CD4-positive, alpha-beta T cell treated with Interleukin-17A for 4 hours (primary cell): ENCODE results near the gene SNN.

Experiments used
- DNase-seq: peaks from one replicate; pipeline ENCODE4 v3.0.0-alpha.2; 2020; ENCODE audit warnings: mixed read lengths

Gene SNN

GRCh38 chr16:11635679-11636171 lies 32.5 kb upstream of the SNN start:
- DNase-seq = no peak

- no peak for DNase-seq
Measured at GRCh38 chr16:11636172-11636721, 32.0 kb upstream of the SNN start.

GRCh38 chr16:11637320-11637719 lies 30.9 kb upstream of the SNN start:
- DNase-seq = no peak

DNA sequence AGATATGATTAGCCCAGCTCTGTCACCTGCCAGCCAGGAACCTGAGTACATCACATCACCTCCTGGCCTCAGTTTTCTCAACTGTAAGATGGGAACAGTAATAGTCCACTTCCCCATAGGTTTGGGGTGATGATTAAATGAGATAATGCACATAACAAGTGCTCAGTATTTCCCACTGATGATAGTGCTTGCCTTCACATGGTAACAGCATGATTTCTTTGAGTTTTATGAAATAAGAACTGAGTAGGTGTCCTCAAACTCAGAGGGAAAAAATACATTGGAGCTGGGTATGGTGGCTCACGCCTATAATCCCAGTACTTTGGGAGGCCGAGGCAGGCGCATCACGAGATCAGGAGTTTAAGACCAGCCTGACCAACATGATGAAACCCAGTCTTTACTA lies 30.1 kb upstream of the SNN start:
- DNase-seq = no peak

DNA sequence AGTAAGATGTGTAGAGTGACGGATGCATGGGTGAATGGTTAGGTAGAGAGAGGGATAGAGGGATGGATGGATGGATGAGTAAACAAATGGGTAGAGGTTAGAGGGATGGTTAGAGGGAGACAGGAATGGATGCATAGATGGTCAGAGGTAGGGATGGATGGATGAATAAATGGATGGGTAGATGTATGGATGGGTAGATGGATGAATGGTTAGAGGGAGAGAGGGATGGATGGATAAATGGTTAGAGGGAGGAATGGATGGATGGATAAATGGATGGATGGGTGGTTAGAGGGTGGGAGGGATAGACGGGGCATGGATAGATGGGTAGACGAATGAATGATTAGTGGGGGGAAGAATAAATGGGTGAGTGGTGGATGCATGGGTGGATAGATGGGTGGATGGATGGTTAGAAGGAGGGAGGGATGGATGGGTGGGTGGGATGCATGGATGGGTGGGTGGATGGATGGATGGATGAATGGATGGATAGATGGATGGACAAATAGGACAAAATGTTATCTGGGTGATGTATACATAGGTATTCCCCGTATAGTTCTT lies 29.2 kb upstream of the SNN start:
- no peak for DNase-seq

GRCh38 chr16:11639925-11640899 lies 28.0 kb upstream of the SNN start:
- DNase-seq = no peak

- peak; percentile 64 for DNase-seq
Measured at GRCh38 chr16:11640987-11641817, 27.1 kb upstream of the SNN start.

DNA sequence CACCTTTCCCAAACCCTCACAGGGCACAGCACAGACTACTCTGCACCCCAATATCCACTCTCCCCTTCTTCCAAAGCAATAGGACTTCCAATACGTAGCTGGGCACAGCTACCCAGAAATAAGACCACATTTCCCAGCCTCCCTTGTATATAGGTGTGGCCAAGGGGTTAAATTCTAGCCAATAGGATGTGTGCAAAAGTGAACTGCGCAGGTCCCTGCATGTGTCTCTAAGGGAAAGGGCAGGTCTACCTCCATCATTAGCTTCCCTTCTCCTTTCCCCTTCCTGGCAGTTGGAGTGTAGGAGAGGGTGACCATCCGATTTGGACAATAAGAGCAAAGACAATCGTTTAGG lies 25.5 kb upstream of the SNN start:
- no peak for DNase-seq

- no peak for DNase-seq
Measured at GRCh38 chr16:11649276-11649675, 19.0 kb upstream of the SNN start.

DNA sequence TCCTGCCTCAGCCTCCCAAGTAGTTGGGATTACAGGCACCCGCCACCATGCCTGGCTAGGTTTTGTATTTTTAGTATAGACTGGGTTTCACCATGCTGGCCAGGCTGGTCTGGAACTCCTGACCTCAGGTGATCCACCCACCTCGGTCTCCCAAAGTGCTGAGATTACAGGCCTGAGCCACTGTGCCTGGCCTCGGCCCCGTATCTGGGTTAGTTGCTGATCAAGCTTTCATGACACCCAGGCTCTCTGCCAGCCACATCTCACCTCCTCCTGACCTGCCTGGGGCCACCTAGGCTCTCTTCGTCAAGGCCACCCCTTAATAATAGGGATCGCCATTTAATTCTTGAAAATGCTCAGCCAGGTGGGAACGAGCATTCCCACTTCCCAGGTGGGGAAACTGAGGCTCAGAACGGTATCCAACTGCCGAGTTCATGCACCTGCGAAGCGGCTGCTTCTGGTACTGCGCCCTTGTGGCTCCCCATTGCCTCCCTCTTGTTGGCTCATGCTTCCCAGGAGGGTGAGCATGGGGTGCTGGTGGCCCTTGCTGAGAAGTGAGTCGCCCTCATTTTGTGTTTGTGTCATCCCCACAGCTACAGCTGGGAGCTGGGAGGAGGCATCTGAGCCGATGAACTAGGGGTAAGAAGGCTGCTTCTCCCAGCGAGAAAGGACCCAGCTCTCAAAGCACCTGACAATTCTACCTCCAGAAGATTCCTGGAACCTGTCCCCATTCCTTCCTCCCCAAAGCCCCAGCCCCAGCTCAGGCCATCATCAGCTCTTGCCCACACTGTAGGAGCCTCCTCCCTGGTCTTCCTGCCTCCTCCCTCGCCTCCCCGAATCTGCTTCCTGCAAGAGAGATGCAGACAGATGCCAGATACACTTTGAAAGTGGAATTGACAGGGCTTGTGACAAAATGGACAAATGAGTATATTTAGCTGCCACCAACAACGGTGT lies 17.3 kb upstream of the SNN start:
- DNase-seq = no peak

GRCh38 chr16:11651796-11652195 lies 16.5 kb upstream of the SNN start:
- DNase-seq = no peak

- no peak for DNase-seq
Measured at GRCh38 chr16:11655655-11656054, 12.6 kb upstream of the SNN start.

- DNase-seq = no peak
Measured at GRCh38 chr16:11657556-11657955, 10.7 kb upstream of the SNN start.

GRCh38 chr16:11658896-11659708 lies 9.2 kb upstream of the SNN start:
- no peak for DNase-seq

DNA sequence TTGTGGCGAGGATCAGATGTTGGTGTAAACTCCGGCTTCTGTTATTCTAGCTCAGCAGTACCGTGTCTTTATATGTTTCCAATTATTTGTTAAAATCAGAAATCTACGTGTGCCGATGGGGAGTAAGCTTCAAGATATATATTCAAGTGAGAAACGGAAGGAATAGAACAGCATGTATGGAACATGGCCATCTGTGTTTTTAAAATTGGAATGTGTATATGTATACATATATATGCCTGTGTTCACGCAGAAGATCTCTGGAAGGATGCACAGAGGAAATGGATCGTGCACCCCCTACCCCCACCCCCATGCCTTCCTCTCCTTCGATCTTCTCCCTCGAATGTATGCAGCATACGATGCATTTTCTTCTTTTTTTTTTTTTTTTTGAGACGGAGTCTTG lies 7.7 kb upstream of the SNN start:
- DNase-seq = no peak

GRCh38 chr16:11662582-11662981 lies 5.7 kb upstream of the SNN start:
- DNase-seq = no peak

DNA sequence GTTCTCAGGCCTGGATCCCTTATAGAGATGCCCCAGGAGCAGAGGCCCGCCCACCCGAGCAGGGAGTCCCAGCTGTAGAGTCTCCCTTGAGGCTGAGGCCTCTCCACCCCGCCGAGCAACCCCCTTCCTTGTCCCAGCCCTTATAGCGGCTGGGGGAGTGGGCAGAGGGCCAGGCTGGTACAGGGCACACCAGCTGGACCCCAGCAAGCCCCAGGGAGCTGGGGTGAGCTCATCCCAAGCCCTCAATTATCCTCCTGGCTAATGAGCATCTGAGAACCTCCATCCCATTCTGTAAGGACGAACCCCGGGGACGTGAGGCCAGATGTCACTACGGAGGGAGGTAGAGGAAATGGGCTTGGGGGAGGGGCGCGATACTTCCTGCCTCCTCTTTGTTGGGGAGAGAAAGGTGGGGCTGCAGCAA lies 3.2 kb upstream of the SNN start:
- DNase-seq = peak; percentile 81

GRCh38 chr16:11666103-11667055 lies 1.9 kb upstream of the SNN start:
- DNase-seq = no peak

GRCh38 chr16:11667221-11667823 lies 933 bp upstream of the SNN start:
- DNase-seq = no peak
